HEK293T (cell line): ENCODE results near the gene SPAM1.

Experiments used
- ARNT ChIP-seq: fragments of 450-650 bp; IDR thresholded peaks from 2 replicates; pipeline ENCODE4 v1.6.1; 2017; ENCODE audit warnings: mild to moderate bottlenecking
- BHLHE40 ChIP-seq: fragments of 450-650 bp; IDR thresholded peaks from 2 replicates; pipeline ENCODE4 v1.6.1; 2016; ENCODE audit warnings: mild to moderate bottlenecking, moderate library complexity, borderline replicate concordance
- CTBP1 ChIP-seq: fragments of 450-650 bp; IDR thresholded peaks from 2 replicates; pipeline ENCODE4 v1.6.1; 2016; ENCODE audit warnings: borderline replicate concordance
- FOXK2 ChIP-seq: fragments of 450-650 bp; IDR thresholded peaks from 2 replicates; pipeline ENCODE4 v1.6.1; 2016; ENCODE audit warnings: mild to moderate bottlenecking
- SP1 ChIP-seq: fragments of 450-650 bp; IDR thresholded peaks from 2 replicates; pipeline ENCODE4 v1.6.1; 2017
- TF ChIP-seq, protein P1 (sequence below): fragments of 450-650 bp; IDR thresholded peaks from 2 replicates; pipeline ENCODE4 v1.6.1; 2016

DNA sequence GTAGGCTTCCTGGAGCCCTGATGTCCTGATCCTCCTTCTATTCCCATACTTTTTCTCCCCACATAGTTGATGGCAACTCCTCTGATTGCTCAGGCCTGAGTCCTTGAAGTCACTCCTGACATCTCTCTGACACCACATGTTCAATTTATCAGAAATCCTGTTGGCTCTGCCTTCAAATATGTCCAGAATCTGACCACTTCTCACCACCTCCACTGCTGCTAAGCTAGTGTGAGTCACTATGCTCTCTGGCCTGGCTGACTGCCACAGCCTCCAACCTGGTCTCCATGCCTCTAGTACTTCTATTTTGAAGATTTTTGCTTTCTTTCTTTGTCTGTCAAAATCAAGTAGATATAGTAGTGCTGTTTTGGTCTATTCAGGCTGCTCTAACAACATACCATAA lies 54.8 kb downstream of the SPAM1 start:
- TF ChIP-seq SP1: no peak
- TF ChIP-seq ARNT: no peak
- no peak for TF ChIP-seq FOXK2
- TF ChIP-seq, protein P1, sequence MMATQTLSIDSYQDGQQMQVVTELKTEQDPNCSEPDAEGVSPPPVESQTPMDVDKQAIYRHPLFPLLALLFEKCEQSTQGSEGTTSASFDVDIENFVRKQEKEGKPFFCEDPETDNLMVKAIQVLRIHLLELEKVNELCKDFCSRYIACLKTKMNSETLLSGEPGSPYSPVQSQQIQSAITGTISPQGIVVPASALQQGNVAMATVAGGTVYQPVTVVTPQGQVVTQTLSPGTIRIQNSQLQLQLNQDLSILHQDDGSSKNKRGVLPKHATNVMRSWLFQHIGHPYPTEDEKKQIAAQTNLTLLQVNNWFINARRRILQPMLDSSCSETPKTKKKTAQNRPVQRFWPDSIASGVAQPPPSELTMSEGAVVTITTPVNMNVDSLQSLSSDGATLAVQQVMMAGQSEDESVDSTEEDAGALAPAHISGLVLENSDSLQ: no peak
- TF ChIP-seq BHLHE40: no peak
- no peak for TF ChIP-seq CTBP1
